Activated CD4-positive, alpha-beta T cell treated with anti-CD3 and anti-CD28 coated beads, Interleukin-2, amount 50 U/mL, for 1 hour (primary cell): ENCODE results near the gene TPSB2.

ENCODE experiments used
- DNase-seq: peaks from one replicate; pipeline ENCODE4 v3.0.0-alpha.2; 2020

TPSB2 gene

DNA sequence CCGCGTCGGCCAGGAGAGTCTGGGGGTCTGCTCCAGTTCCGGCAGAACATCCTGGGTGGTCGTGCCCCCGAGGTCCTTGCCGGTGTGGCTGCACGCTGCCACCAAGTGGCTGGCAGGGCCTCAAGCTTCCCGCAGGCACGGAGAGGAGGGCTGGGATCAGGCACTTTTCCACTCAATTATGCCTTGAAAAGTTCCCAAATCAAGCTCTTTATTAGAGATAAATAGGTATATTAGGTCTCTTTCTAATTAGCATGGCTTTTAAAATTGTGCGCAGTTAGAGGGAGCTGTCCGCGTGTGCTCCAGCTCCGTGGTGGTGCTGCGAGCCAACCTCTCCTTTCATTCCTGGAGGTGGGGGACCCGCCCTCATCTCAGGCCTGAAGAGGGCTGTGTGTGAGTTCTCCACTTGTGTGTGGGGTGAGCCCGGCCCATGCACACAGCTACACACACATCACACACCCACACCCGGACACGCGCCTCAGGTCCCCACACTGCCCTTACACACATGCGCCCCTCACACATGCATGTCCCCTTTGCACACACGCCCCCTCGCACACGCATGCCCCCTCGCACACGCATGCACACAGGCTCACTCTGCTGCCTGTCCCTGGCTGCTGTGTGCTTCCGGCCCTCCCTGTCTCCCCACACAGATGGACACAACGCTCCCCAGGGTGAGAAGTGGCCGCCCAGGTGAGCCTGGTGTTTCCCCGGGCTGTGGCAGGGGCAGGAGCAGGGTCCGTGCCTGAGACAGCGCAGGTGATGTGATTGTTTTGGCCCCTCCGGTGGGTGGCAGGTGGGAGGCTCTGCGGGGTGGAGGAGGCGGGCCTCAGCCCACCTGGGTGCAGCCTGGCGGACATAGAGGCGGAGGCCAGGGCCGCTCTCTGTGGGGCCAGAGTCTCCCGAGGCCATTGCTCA lies 48.3 kb downstream of the TPSB2 start:
- no peak for DNase-seq

DNA sequence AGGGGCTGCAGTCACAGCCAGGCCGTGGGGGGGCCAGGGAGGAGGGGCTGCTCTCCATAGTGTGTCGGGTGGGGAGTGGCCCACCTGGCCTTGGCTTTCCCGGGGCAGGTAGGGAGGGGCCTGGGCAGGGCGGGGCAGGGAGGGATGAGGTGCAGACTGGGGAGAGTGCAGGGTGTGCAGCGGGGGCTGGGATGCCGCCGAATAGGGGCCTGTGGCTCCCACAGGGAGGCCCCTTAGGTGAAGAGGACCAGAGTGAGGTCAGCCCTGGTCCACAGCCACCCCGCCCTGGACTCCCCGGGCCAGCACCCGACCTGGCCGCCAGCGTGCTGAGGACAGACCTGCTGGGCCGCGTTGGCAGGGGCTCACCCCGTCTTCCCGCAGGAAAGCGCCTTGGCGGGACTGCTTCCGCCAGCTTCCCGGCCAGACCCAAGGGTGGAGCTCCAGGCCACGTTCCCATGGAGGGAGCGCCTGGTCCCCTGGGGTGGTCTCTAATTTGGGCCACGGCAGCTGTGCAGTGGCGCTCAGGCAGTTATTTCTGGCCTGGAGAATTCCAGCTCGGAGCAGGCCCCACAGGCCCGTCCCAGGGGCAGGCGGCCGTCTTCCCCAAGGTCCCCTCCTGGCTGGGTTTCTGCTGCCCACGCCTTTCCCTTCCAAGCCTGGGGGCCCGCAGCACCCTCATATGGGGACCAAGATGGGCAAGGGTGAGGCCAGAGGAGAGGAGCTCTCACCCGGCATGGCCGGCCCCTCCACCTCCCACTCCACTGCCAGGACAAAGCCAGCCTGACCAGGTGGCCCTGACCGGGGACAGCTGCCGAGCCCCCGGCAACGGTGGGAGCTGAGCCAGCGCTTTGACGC lies 49.2 kb downstream of the TPSB2 start:
- no peak for DNase-seq
